ENCODE results near the gene SUMO2. TPM values are rescaled to one million over a fixed set of nuclear protein-coding genes. Genes with fewer than 3 reads are reported as not detected.

The SUMO2 gene
- total and polyA plus RNA-seq, 2 of the 13 experiments (the other 11 are each of a cell fraction or from before 2014, with no cell fraction given): 337 to 553 TPM

GRCh38 chr17:75160211-75160610 lies 22.5 kb downstream of the SUMO2 start:
- intact Hi-C loops (cut with micrococcal nuclease; ENCODE audit: unreplicated experiment): no loop called here
- Histone ChIP-seq H3K9me3 (ENCODE audit: low read length) (no peaks in the 10 kb centered on the region), H3K4me3 (replicated peaks in 1 of 3; ENCODE audit: insufficient read depth in 1 of 3, low read depth in 2 of 3, low read length in 3 of 3) (no peak overlapping the region), H3K36me3 (replicated peaks in 1 of 2; ENCODE audit: control insufficient read depth in 1 of 2, insufficient read depth in 2 of 2, low read length in 2 of 2) (no peaks in the 10 kb centered on the region), H3K4me1 (ENCODE audit: insufficient read depth, low read length) (peaks cover 21% of the 10 kb centered on the region), H3K4me2 (ENCODE audit: low read depth, low read length) (no peak overlapping the region), H2AFZ (ENCODE audit: low read length) (no peak overlapping the region), H3K9ac (ENCODE audit: insufficient read depth, low read depth, low read length) (no peak overlapping the region), H3K79me2 (ENCODE audit: insufficient read depth, low read length) (no peaks in the 10 kb centered on the region), H3K27ac (ENCODE audit: extremely low read length, insufficient read depth, low read length) (no peak overlapping the region), H4K20me1 (ENCODE audit: insufficient read depth, low read length) (no peaks in the 10 kb centered on the region), H3K27me3 (ENCODE audit: control insufficient read depth in 1 of 2, insufficient read depth in 2 of 2, low read length in 2 of 2) (no peaks in the 10 kb centered on the region)
- WGBS (ENCODE audit: low lambda C conversion rate): 86% methylated on average over 5 of the region's 5 CpGs
- POLR2A ChIA-PET: no interaction called here
- ATAC-seq (no peak), FAIRE-seq (no peak), DNase-seq (ENCODE audit: low spot score) (no peak)
- TF ChIP-seq MED1 (CRISPR knock-in tag; IDR thresholded peaks at IDR 0.05): no peak
- TF ChIP-seq, protein P1, sequence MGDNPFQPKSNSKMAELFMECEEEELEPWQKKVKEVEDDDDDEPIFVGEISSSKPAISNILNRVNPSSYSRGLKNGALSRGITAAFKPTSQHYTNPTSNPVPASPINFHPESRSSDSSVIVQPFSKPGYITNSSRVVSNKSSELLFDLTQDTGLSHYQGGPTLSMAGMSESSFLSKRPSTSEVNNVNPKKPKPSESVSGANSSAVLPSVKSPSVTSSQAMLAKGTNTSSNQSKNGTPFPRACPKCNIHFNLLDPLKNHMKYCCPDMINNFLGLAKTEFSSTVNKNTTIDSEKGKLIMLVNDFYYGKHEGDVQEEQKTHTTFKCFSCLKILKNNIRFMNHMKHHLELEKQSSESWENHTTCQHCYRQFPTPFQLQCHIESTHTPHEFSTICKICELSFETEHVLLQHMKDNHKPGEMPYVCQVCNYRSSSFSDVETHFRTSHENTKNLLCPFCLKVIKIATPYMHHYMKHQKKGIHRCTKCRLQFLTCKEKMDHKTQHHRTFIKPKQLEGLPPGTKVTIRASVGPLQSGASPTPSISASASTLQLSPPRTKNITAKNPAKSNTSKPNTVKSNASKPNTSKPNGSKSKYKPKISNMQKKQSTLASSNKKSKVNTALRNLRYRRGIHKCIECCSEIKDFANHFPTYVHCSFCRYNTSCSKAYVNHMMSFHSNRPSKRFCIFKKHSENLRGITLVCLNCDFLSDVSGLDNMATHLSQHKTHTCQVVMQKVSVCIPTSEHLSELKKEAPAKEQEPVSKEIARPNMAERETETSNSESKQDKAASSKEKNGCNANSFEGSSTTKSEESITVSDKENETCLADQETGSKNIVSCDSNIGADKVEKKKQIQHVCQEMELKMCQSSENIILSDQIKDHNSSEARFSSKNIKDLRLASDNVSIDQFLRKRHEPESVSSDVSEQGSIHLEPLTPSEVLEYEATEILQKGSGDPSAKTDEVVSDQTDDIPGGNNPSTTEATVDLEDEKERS (CRISPR knock-in tag; IDR thresholded peaks at IDR 0.05): no peak
- no peak for TF ChIP-seq CEBPZ (IDR thresholded peaks at IDR 0.05; ENCODE audit: low read length)
- no peak for TF ChIP-seq KDM4B (CRISPR knock-in tag; IDR thresholded peaks at IDR 0.05)
- CTCF ChIA-PET (ENCODE audit: low intra/inter-chr PET ratio, low total read pairs): no interaction called here
- no TSS peak for BruUV-seq (replicated peaks)
- in situ Hi-C loops (cut with HindIII; ENCODE audit: extremely low pct_ligation_motif_present, low pct_unique_long_range_greater_than_20kb): no loop called here

All from HepG2 (cell line).